MM.1S (cell line): ENCODE results near the gene MCM9.
A peak's percentile ranks its signal among the peaks of the same experiment; 100 is the strongest.

Experiments
- DNase-seq: peaks from one replicate; pipeline ENCODE4 v3.0.0-alpha.2; 2015
- H2AFZ ChIP-seq: fragments of 300-600 bp; sonication (generic); 2 replicates; pipeline ENCODE4 v1.6.0; 2016; ENCODE audit warnings: antibody characterized with exemption, low read length
- H3F3A ChIP-seq: fragments of 300-600 bp; sonication (generic); 2 replicates; pipeline ENCODE4 v1.6.1; 2016; ENCODE audit warnings: mild to moderate bottlenecking, antibody characterized with exemption, low read length, moderate library complexity, mixed read lengths; ENCODE audit not compliant: insufficient read depth
- H3K27ac ChIP-seq: fragments of 300-600 bp; sonication (generic); 2 replicates; pipeline ENCODE4 v1.5.1; 2016; ENCODE audit warnings: mild to moderate bottlenecking, low read length
- H3K27me3 ChIP-seq: fragments of 300-600 bp; sonication (generic); replicated peaks from 2 replicates; pipeline ENCODE4 v1.6.0; 2016; ENCODE audit warnings: low read length; ENCODE audit not compliant: insufficient read depth
- H3K36me3 ChIP-seq: fragments of 300-600 bp; sonication (generic); replicated peaks from 2 replicates; pipeline ENCODE4 v1.6.1; 2016; ENCODE audit warnings: mild to moderate bottlenecking, low read length, mixed read lengths; ENCODE audit not compliant: insufficient read depth
- H3K4me1 ChIP-seq: fragments of 300-600 bp; sonication (generic); 2 replicates; pipeline ENCODE4 v1.6.1; 2016; ENCODE audit warnings: low read length, mixed read lengths
- H3K4me2 ChIP-seq: fragments of 300-600 bp; sonication (generic); 2 replicates; pipeline ENCODE4 v1.6.0; 2016; ENCODE audit warnings: low read depth, low read length
- H3K4me3 ChIP-seq: fragments of 300-600 bp; sonication (generic); 2 replicates; pipeline ENCODE4 v1.5.1; 2016; ENCODE audit warnings: low read length, mixed read lengths
- H3K79me2 ChIP-seq: fragments of 300-600 bp; sonication (generic); 2 replicates; pipeline ENCODE4 v1.6.1; 2016; ENCODE audit warnings: mixed run types, low read length, mixed read lengths
- H3K9ac ChIP-seq: fragments of 300-600 bp; sonication (generic); 2 replicates; pipeline ENCODE4 v1.6.1; 2016; ENCODE audit warnings: low read length, mixed read lengths
- H3K9me2 ChIP-seq: fragments of 300-600 bp; sonication (generic); replicated peaks from 2 replicates; pipeline ENCODE4 v1.6.1; 2016; ENCODE audit warnings: mild to moderate bottlenecking, low read length, mixed read lengths; ENCODE audit not compliant: insufficient read depth
- H3K9me3 ChIP-seq: fragments of 300-600 bp; sonication (generic); replicated peaks from 2 replicates; pipeline ENCODE4 v1.6.1; 2016; ENCODE audit warnings: mild to moderate bottlenecking, low read length, mixed read lengths; ENCODE audit not compliant: insufficient read depth
- H4K20me1 ChIP-seq: fragments of 300-600 bp; sonication (generic); 2 replicates; pipeline ENCODE4 v1.6.1; 2016; ENCODE audit warnings: mild to moderate bottlenecking, low read length, moderate library complexity, mixed read lengths; ENCODE audit not compliant: insufficient read depth
- CTCF ChIP-seq: fragments of 300-600 bp; sonication (generic); IDR thresholded peaks from 2 replicates; pipeline ENCODE4 v1.5.1; 2016; ENCODE audit warnings: antibody characterized with exemption, low read length, mixed read lengths
- EZH2 ChIP-seq: fragments of 300-600 bp; sonication (generic); optimal IDR thresholded peaks from 2 replicates; pipeline ENCODE3; 2017; ENCODE audit warnings: low read depth, mild to moderate bottlenecking, antibody characterized with exemption, low read length, mixed read lengths
- EZH2phosphoT487 ChIP-seq: fragments of 300-600 bp; sonication (generic); IDR thresholded peaks from 2 replicates; pipeline ENCODE4 v1.6.1; 2018; ENCODE audit warnings: antibody characterized with exemption, low read length

The MCM9 gene

DNA sequence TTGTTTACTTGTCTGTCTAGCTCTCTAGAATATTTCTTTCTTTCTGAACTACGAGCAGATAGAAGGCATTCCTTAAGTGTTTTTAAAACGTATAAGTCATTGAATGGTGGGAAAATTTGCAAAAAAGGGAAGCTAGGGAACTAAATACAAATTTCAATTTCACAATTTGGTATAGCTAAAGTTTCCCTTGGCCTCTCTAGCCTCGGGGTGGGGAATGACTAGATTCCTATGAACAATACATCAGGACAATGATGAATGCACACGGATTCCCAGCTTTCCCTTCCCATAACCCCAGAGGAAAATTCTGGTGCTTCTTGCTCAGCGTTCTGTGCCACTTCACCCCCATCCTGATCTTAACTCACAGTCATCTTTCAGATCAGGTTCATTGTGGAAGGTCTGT, 154.3 kb downstream of the MCM9 start:
- Histone ChIP-seq H3K4me2 (no peak overlapping the region), H3K4me1 (0 out of 2 replicates have a peak, but pooled peaks cover 5% of the 10 kb centered on the region), H3K27me3 (no peaks in the 10 kb centered on the region), H3K36me3 (no peaks in the 10 kb centered on the region), H3K9me2 (no peaks in the 10 kb centered on the region), H4K20me1 (no peaks in the 10 kb centered on the region), H3K9me3 (no peaks in the 10 kb centered on the region), H2AFZ (no peak overlapping the region), H3K27ac (no peak overlapping the region), H3F3A (no peaks in the 10 kb centered on the region), H3K4me3 (no peak overlapping the region), H3K79me2 (no peaks in the 10 kb centered on the region), H3K9ac (no peak overlapping the region)
- no peak for TF ChIP-seq EZH2phosphoT487
- TF ChIP-seq CTCF, result no peak
- TF ChIP-seq EZH2, result no peak
- no peak for DNase-seq

DNA sequence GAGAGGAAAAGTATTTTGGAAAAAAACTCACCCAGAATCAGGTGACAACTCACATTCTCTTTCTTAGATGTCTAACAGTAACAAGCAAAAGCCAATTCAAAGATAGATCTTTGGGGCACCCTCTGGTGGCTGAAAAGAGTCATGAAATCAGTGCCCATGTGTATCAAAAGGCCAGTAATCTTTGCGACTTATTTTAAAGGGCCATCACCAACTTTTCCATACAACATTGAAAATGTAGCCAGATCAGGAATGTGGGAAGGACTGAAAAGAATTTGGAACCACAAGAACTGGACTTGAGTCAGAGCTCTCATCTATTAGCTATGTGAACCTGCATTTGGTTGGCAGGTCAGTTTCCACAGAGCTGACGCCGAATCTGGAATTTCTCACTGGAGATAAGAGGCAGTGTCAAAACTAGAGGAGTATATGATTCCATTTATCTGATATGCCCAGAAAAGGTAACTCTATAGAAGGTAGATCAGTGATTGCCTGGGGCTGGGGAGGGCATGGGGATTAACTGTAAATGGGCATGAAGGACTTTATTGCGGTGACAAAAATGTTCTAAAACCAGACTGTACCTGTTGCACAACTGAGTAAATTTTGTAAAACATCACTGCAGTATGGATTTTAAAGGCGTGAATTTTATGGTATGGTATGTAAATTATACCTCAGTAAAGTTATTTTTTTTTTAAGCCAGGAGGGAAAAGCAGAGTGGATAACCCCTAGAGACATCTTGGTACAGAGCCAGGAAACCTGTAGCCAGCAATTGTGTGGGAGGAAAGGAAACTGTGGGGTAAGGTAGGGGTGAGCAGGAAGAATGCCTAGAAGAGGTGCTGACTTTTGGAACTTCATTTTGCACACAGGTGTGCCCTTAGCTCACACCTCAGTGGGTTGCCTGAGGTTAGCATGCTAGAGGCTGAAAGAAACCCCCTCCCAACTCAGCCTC, 158.1 kb downstream of the MCM9 start:
- peak; percentile 72 for DNase-seq
- TF ChIP-seq CTCF (peak; percentile 77), EZH2phosphoT487 (no peak), EZH2 (no peak)
- H3K9ac ChIP-seq, result no peak overlapping the region
- H3K9me2 ChIP-seq, result no peaks in the 10 kb centered on the region
- H3K79me2 ChIP-seq, result no peaks in the 10 kb centered on the region
- no peak overlapping the region for H2AFZ ChIP-seq
- H3K4me3 ChIP-seq, result no peak overlapping the region
- H4K20me1 ChIP-seq, result no peaks in the 10 kb centered on the region
- H3K36me3 ChIP-seq, result no peaks in the 10 kb centered on the region
- H3K9me3 ChIP-seq, result no peaks in the 10 kb centered on the region
- 0 out of 2 replicates have a peak, but pooled peaks cover 5% of the 10 kb centered on the region for H3K4me1 ChIP-seq
- no peak overlapping the region for H3K27ac ChIP-seq
- no peaks in the 10 kb centered on the region for H3K27me3 ChIP-seq
- no peak overlapping the region for H3K4me2 ChIP-seq
- no peaks in the 10 kb centered on the region for H3F3A ChIP-seq

DNA sequence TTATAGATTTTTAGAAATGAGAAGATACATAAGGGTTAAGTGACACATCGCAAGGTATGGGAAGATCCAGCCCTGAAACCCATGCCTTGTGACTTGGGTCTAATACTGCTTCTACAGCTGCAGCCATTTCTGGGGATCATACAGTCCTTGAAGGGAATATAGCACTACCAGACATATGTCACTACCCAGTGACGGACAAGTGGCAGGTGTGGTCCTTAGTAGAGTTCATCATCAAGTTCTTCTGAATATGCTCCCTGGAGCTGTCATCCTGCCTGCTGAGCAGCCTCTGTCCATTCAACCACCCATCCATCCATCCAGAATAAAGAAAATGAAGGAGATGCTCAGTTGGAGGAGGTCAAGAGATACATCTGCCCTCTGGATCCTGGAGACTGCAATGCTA, 159.6 kb downstream of the MCM9 start:
- Histone ChIP-seq H3K4me1 (0 out of 2 replicates have a peak, but pooled peaks cover 5% of the 10 kb centered on the region), H3K79me2 (no peaks in the 10 kb centered on the region), H4K20me1 (no peaks in the 10 kb centered on the region), H3K4me2 (no peak overlapping the region), H2AFZ (no peak overlapping the region), H3K4me3 (no peak overlapping the region), H3F3A (no peaks in the 10 kb centered on the region), H3K9ac (no peak overlapping the region), H3K9me2 (no peaks in the 10 kb centered on the region), H3K27ac (no peak overlapping the region), H3K36me3 (no peaks in the 10 kb centered on the region), H3K27me3 (no peaks in the 10 kb centered on the region), H3K9me3 (no peaks in the 10 kb centered on the region)
- TF ChIP-seq EZH2 (no peak), EZH2phosphoT487 (no peak), CTCF (no peak)
- no peak for DNase-seq
